Measurements from ENCODE around the gene LRRC3. TPM values are rescaled to one million over a fixed set of nuclear protein-coding genes. Genes with fewer than 3 reads are reported as not detected.

Gene LRRC3
- total RNA-seq, 1 donor from 2014 or later = 3.3 TPM

- intact Hi-C loops (cut with DNase I) = no loop called here
- DNase-seq (ENCODE audit: missing footprints) (no peak), ATAC-seq (no peak)
These were observed 30.5 kb downstream of the LRRC3 start for GRCh38 chr21:44485796-44486195.

DNA sequence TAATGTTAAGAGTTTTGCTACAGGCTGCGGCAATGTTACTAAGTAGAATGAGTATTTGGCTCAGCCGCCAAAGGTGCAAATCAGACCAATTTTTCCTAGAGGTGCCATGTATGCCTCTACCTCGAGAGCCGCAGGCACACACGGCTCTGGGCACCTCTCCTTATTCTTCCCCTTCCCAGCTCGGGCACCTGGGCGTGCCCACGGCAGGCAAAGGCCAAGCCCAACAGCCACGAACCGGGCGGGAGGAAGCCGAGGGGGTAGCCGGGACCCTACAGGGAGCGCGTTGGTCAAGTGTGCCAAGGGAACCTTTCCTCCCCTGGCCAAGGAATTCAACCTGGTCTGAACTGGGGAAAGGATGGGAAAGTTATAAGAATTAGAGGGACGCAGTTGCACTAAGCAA is 31.0 kb downstream of the LRRC3 start:
- no peak for ATAC-seq
- intact Hi-C loops (cut with DNase I) = no loop called here
- no peak for DNase-seq (ENCODE audit: missing footprints)

- no peak for DNase-seq (ENCODE audit: missing footprints)
- intact Hi-C loops (cut with DNase I) = no loop called here
- ATAC-seq = no peak
These were observed 32.5 kb downstream of the LRRC3 start for GRCh38 chr21:44487831-44488230.

GRCh38 chr21:44489962-44490361 is 34.7 kb downstream of the LRRC3 start:
- DNase-seq (ENCODE audit: missing footprints) = no peak
- no peak for ATAC-seq
- intact Hi-C loops (cut with DNase I) = no loop called here

DNA sequence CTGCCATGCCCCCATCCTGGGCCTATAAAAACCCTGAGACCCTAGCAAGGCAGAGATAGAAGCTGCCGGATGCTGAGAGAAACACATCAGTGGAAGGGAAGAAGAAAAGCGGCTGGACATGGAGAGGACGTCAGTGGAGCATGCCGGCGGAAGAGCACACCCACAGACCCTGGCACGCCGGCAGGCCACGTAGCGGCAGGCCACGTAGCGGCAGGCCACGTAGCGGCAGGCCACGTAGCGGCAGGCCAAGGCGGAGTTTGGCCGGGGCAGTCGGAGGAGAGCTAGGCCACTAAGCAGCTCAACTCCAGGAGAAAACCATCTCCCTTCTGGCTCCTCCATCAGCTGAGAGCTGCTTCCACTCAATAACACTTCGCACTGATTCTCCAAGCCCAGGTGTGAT is 35.1 kb downstream of the LRRC3 start:
- DNase-seq (ENCODE audit: missing footprints) = no peak
- intact Hi-C loops (cut with DNase I) = no loop called here
- no peak for ATAC-seq

- intact Hi-C loops (cut with DNase I) = no loop called here
- no peak for ATAC-seq
These were observed 35.5 kb downstream of the LRRC3 start for GRCh38 chr21:44490816-44491215.

GRCh38 chr21:44492567-44493385 is 37.5 kb downstream of the LRRC3 start:
- ATAC-seq (no peak), DNase-seq (ENCODE audit: missing footprints) (no peak)
- intact Hi-C loops (cut with DNase I) = no loop called here

More at GRCh38 chr21:44490816-44491215, 35.5 kb downstream of the LRRC3 start:
- DNase-seq (ENCODE audit: missing footprints) = no peak

DNA sequence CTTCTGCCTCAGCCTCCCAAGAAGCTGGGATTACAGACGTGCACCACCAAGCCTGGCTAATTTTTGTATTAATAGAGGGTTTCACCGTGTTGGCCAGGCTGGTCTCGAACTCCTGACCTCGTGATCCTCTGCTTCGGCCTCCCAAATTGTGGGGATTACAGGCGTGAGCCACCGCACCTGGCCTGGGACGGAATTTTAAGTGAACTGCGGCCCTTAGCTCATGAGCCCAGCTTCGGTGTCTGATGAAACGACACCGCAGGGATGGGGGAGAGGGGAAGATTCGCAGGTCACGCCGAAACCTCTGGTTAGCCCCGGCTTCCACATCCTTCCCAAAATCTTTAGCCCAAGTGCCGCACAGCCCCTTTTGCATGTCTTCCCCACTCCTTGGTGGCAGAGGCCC is 39.1 kb downstream of the LRRC3 start:
- ATAC-seq (no peak), DNase-seq (ENCODE audit: missing footprints) (no peak)
- intact Hi-C loops (cut with DNase I) = no loop called here

GRCh38 chr21:44494956-44495355 is 39.6 kb downstream of the LRRC3 start:
- intact Hi-C loops (cut with DNase I) = no loop called here
- ATAC-seq = no peak
- DNase-seq (ENCODE audit: missing footprints) = no peak

DNA sequence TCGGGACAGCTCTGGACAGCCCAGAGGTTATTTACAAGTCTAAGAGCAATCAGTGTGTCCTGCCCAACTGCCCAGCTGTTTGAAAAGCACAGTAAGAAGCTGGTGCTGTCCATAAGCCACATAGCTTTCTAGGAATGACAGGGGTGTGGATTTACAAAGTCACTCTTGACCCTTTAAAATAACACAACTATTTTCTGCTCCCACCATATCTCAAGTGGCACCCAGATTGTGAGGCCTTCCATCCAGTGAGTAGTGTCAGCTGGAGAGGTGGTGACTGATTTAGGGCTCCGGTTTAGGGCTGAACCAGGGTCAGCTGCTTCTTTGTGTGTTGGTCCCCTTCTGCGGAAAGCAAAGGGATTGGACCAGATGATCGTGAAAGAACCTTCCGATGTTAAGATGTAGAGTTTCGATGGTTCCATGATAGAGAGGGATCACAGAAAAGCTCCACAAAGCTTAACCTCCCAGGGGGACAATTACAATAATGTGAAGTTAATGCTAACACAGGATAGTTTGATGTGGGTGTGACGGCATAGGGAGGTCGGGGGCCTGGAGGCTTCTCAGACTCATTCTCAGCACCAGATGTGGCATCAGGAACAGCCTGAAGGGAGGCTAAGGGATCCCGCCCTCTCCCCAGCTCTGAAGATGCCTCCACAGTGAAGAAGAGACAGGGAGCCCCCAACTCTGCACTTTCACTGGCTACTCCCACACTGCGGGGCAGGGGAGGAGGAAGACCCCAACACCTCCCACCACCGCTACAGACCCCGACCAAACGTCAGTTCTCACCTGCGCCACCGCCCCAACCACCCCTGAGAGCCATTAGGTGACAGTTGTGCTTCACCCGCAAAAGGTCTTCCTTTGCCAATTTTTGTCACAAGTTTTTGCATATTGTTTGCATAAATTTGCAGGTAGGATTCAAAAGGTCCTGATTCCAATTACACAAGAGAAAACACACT is 40.6 kb downstream of the LRRC3 start:
- peak; percentile 66 for ATAC-seq

DNA sequence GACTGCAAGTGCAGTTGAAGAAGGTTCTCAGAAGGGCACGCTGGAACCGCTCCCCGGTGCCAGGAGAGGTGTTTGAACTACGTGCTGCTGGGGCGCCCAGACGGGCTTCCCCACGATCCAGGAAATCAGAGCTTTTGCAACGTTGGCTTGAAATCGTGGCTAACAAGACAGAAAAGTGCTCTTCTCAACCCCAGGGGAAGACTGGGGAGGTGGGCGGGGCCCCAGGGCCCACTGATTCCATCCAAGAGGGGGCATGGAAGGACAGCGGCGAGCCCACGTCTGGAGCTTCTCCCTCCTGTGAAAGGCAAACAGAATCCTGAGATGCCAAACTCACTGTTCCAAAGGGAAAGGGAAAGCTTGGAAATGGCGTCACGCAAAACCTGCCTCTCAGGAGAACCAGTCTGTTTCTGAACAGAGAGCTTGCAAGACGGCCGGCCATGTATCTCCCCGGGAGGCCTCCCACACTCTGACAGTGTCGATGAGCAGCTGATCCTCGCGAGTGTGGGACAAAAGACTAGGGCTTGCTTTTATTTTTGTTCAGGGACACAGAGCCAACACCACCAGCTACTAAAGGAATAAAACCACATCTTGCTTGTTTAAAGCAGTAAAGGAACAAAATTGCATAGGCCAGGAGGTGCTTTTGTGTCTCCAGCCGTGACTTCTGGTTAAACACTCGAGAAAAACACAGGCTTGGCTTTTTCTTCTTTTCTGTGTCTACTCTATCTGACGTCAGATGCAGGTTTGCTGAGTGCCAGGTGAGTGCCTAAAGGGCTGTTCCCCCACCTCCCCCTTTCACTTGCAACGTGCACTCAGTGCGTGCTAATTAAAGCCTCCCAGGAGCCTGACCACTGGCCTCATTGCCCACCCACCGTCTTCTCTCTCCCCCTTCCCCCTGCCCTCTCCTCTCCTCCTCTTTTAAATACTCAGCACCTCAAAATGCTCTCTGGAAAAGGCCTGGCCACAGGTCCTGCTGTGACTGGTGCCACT is 41.5 kb downstream of the LRRC3 start:
- intact Hi-C loops (cut with DNase I) = no loop called here
- no peak for DNase-seq (ENCODE audit: missing footprints)
- no peak for ATAC-seq

More for the DNA sequence above, 40.6 kb downstream of the LRRC3 start:
- intact Hi-C loops (cut with DNase I) = no loop called here
- DNase-seq (ENCODE audit: missing footprints) = no peak

- DNase-seq (ENCODE audit: missing footprints) (no peak), ATAC-seq (peak; percentile 32)
- intact Hi-C loops (cut with DNase I) = no loop called here
These were observed 42.4 kb downstream of the LRRC3 start for GRCh38 chr21:44497703-44498126.

GRCh38 chr21:44498280-44499210 is 43.2 kb downstream of the LRRC3 start:
- DNase-seq (ENCODE audit: missing footprints) (no peak), ATAC-seq (no peak)
- intact Hi-C loops (cut with DNase I) = no loop called here

GRCh38 chr21:44499211-44499560 is 43.9 kb downstream of the LRRC3 start:
- no peak for DNase-seq (ENCODE audit: missing footprints)
- ATAC-seq = no peak
- intact Hi-C loops (cut with DNase I) = no loop called here

DNA sequence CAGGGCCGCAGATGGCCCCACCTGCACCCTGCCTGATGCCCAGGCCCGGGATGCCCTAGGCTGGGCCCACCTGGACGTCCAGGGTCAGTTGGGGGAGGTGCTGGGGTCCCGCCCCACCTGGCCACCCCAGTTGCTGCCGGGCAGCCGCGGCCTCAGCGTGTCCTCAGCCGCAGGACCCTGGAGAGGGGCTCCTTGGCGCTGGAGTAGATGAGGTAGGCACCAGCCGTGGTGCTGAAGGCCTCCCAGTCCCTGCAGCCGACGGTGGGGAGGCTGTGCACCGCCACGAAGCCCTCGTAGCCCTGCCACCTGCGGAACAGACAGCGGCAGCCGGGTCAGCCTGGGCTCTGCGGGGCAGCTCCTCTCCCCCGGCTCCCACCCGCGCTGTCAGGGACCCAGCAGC is 44.3 kb downstream of the LRRC3 start:
- ATAC-seq = no peak
- intact Hi-C loops (cut with DNase I) = no loop called here
- no peak for DNase-seq (ENCODE audit: missing footprints)

GRCh38 chr21:44500111-44500510 is 44.8 kb downstream of the LRRC3 start:
- intact Hi-C loops (cut with DNase I) = no loop called here
- DNase-seq (ENCODE audit: missing footprints) (no peak), ATAC-seq (no peak)

DNA sequence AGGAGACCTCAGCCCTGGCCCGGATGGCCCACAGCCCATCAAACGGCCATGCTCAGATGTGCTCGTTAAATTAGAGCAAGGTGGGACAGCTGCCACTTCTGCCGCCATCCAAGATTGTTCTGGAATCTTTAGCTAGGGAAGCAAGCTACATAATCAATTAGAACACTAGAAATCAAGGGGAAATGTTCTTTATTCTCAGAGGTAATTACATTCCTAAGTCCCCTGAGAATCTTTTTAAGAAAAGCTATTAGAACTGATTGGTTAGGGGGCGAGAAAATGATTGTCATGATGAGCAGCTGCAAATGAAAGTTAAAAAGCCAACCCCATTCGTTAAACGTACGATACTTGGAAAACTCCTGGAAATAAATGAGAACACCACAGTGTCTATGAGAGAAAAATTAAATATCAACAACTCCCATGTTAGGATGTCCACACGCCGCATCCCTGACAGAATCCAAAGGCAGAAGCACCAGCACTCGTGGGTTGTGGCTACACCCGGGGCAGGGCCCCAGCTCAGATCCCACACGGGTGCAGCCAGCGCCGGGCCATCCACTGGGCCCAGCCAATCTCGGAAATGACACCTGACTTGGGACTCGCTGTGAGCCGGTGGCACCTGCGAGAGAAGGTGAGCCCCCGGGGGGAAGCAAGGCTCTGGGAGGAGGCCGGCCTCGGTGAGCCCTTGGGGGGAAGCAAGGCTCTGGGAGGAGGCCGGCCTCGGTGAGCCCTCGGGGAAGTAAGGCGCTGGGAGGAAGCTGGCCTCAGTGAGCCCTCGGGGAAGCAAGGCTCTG is 47.1 kb downstream of the LRRC3 start:
- DNase-seq (ENCODE audit: missing footprints) = no peak
- intact Hi-C loops (cut with DNase I) = no loop called here
- no peak for ATAC-seq

All from Right ventricle myocardium inferior (tissue), 1 donor.